ENCODE results near the gene NTRK2.

Gene NTRK2

GRCh38 chr9:84669013-84669287, 579 bp upstream of the NTRK2 start:
- no peak for ATAC-seq
- no peak for TF ChIP-seq CREB5 (CRISPR knock-in tag; IDR thresholded peaks at IDR 0.05; ENCODE audit: low read depth)
- no peak for TF ChIP-seq CSRNP3 (CRISPR knock-in tag; IDR thresholded peaks at IDR 0.05)
- no peak for TF ChIP-seq RARB (CRISPR knock-in tag; IDR thresholded peaks at IDR 0.05)
- no peak for TF ChIP-seq ZC3H10 (CRISPR knock-in tag; IDR thresholded peaks at IDR 0.05)
- TF ChIP-seq, protein P1, sequence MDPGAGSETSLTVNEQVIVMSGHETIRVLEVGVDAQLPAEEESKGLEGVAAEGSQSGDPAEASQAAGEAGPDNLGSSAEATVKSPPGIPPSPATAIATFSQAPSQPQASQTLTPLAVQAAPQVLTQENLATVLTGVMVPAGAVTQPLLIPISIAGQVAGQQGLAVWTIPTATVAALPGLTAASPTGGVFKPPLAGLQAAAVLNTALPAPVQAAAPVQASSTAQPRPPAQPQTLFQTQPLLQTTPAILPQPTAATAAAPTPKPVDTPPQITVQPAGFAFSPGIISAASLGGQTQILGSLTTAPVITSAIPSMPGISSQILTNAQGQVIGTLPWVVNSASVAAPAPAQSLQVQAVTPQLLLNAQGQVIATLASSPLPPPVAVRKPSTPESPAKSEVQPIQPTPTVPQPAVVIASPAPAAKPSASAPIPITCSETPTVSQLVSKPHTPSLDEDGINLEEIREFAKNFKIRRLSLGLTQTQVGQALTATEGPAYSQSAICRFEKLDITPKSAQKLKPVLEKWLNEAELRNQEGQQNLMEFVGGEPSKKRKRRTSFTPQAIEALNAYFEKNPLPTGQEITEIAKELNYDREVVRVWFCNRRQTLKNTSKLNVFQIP (CRISPR knock-in tag; IDR thresholded peaks at IDR 0.05; ENCODE audit: borderline replicate concordance, low read depth), result no peak
- TF ChIP-seq SNAI2 (CRISPR knock-in tag; IDR thresholded peaks at IDR 0.05), result no peak
- TF ChIP-seq TOX (CRISPR knock-in tag; IDR thresholded peaks at IDR 0.05; ENCODE audit: borderline replicate concordance), result no peak
- TF ChIP-seq ARNTL (CRISPR knock-in tag; IDR thresholded peaks at IDR 0.05; ENCODE audit: borderline replicate concordance, low read depth), result no peak
- no peak for TF ChIP-seq BACH2 (CRISPR knock-in tag; IDR thresholded peaks at IDR 0.05; ENCODE audit: borderline replicate concordance)
- TF ChIP-seq ZNF70 (CRISPR knock-in tag; IDR thresholded peaks at IDR 0.05), result no peak
- TF ChIP-seq GLIS3 (CRISPR knock-in tag; IDR thresholded peaks at IDR 0.05), result no peak
- no peak for TF ChIP-seq PPARA (CRISPR knock-in tag; IDR thresholded peaks at IDR 0.05; ENCODE audit: borderline replicate concordance)
- TF ChIP-seq ZNF565 (CRISPR knock-in tag; conservative IDR thresholded peaks at IDR 0.05; ENCODE audit: low read depth), result no peak
- TF ChIP-seq ZFP3 (CRISPR knock-in tag; IDR thresholded peaks at IDR 0.05), result no peak

- TF ChIP-seq TCF4 (CRISPR knock-in tag; IDR thresholded peaks at IDR 0.05; ENCODE audit: borderline replicate concordance), result no peak
- no peak for TF ChIP-seq PPARA (CRISPR knock-in tag; IDR thresholded peaks at IDR 0.05; ENCODE audit: borderline replicate concordance)
- TF ChIP-seq RARB (CRISPR knock-in tag; IDR thresholded peaks at IDR 0.05), result no peak
- TF ChIP-seq TOX (CRISPR knock-in tag; IDR thresholded peaks at IDR 0.05; ENCODE audit: borderline replicate concordance), result no peak
- no peak for TF ChIP-seq BACH2 (CRISPR knock-in tag; IDR thresholded peaks at IDR 0.05; ENCODE audit: borderline replicate concordance)
- TF ChIP-seq OSR1 (CRISPR knock-in tag; IDR thresholded peaks at IDR 0.05), result no peak
- no peak for TF ChIP-seq ESRRG (CRISPR knock-in tag; IDR thresholded peaks at IDR 0.05)
- TF ChIP-seq CSDC2 (CRISPR knock-in tag; IDR thresholded peaks at IDR 0.05), result no peak
- no peak for ATAC-seq
These were observed 861 bp downstream of the NTRK2 start for GRCh38 chr9:84670138-84671041.

DNA sequence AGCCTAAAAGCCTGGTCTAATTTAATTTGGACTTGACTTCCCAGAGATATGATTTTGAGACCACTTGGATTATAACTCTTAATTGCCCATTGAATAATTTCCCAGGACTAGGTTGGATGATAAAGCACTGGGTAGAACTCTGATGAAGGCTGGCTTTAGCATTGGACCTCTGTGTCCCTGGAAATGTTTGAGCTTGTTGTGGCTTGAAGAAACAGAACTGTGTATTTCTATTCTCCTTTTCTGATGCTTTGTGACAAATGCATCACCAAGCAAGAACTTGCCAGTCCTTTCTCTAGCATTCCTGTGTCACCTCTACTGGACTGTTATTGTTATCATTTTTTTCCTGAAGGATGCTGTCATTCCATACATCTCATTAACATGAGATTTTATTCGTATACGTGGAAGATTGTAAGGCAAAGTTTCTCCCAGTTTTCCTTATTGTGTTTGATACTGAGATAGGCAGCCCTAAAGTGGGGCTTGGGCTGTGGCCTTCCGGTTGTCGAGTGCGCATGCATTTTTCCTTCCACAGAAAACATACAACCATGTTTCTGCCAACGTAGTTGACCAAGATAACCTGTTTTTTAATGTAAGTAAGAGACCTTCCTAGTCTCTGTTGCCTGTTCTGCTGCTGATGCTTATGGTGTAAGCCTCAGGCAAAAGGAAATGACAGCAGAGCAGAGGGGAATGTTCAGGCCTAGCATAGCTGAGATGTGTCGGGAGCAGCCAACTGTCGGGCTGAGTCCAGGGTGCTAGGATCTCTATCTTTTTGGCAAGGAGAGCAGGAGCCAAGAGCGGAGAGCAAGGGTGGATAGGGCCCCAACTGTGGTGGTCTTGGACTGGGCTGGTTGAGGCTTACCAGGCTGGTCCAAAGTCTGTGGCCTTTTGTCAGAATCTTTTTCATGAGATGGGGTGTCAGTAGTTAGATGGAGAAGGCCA, 2.3 kb downstream of the NTRK2 start:
- no peak for ATAC-seq
- TF ChIP-seq ZC3H10 (CRISPR knock-in tag; IDR thresholded peaks at IDR 0.05), result no peak

- TF ChIP-seq CREB5 (CRISPR knock-in tag; IDR thresholded peaks at IDR 0.05; ENCODE audit: low read depth) (no peak), ZC3H10 (CRISPR knock-in tag; IDR thresholded peaks at IDR 0.05) (no peak), ZNF565 (CRISPR knock-in tag; conservative IDR thresholded peaks at IDR 0.05; ENCODE audit: low read depth) (no peak), SNAI2 (CRISPR knock-in tag; IDR thresholded peaks at IDR 0.05) (no peak), GLIS3 (CRISPR knock-in tag; IDR thresholded peaks at IDR 0.05) (no peak), TOX (CRISPR knock-in tag; IDR thresholded peaks at IDR 0.05; ENCODE audit: borderline replicate concordance) (no peak), ZFP30 (CRISPR knock-in tag; IDR thresholded peaks at IDR 0.05) (no peak), OSR1 (CRISPR knock-in tag; IDR thresholded peaks at IDR 0.05) (no peak), CSRNP3 (CRISPR knock-in tag; IDR thresholded peaks at IDR 0.05) (no peak), CSDC2 (CRISPR knock-in tag; IDR thresholded peaks at IDR 0.05) (no peak), TCF4 (CRISPR knock-in tag; IDR thresholded peaks at IDR 0.05; ENCODE audit: borderline replicate concordance) (no peak)
- TF ChIP-seq, protein P2, sequence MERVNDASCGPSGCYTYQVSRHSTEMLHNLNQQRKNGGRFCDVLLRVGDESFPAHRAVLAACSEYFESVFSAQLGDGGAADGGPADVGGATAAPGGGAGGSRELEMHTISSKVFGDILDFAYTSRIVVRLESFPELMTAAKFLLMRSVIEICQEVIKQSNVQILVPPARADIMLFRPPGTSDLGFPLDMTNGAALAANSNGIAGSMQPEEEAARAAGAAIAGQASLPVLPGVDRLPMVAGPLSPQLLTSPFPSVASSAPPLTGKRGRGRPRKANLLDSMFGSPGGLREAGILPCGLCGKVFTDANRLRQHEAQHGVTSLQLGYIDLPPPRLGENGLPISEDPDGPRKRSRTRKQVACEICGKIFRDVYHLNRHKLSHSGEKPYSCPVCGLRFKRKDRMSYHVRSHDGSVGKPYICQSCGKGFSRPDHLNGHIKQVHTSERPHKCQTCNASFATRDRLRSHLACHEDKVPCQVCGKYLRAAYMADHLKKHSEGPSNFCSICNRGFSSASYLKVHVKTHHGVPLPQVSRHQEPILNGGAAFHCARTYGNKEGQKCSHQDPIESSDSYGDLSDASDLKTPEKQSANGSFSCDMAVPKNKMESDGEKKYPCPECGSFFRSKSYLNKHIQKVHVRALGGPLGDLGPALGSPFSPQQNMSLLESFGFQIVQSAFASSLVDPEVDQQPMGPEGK (CRISPR knock-in tag; IDR thresholded peaks at IDR 0.05; ENCODE audit: borderline replicate concordance), result no peak
- ATAC-seq, result no peak
These were observed 4.3 kb downstream of the NTRK2 start for GRCh38 chr9:84673806-84674205.
